ENCODE measurements around the gene PCCA. TPM values are rescaled to one million over a fixed set of nuclear protein-coding genes. Genes with fewer than 3 reads are reported as not detected.

Gene PCCA
- polyA plus RNA-seq, 1 experiment = 3.0 TPM

Small RNAs within 50 kb of the gene (small RNA-seq; reads per million reads assigned to genes)
- gene AL356575.1 (ENCODE audit: insufficient read length, low read depth, low replicate concordance) = not detected

Other genes starting within 250 kb of the PCCA start
- gene ZIC5, start 117.3 kb upstream of the PCCA start, polyA plus RNA-seq (2011; rRNA removed) = not detected in 2 replicates
- not detected in 2 replicates for gene ZIC2, start 107.3 kb upstream of the PCCA start, polyA plus RNA-seq (2011; rRNA removed)